Hindlimb muscle (tissue), 1 donor: ENCODE results near the gene MAP2K5. TPM values are rescaled to one million over a fixed set of nuclear protein-coding genes. Genes with fewer than 3 reads are reported as not detected.

Experiments used
- DNase-seq: peaks from one replicate; pipeline ENCODE4 v3.0.0-alpha.2; 2013
- polyA plus RNA-seq: library from polyadenylated mRNA; unstranded; fragments of 120-200 nt; gene quantifications from one replicate; pipeline ENCODE4 v1.2.1, GENCODE V29; 2013; ENCODE audit not compliant: insufficient read length

Gene MAP2K5
- polyA plus RNA-seq, 1 donor, result 21.1 TPM

GRCh38 chr15:67786646-67787045, 244.1 kb downstream of the MAP2K5 start:
- DNase-seq, result no peak

- DNase-seq, result no peak
These were observed 246.5 kb downstream of the MAP2K5 start for GRCh38 chr15:67788986-67789385.

GRCh38 chr15:67790610-67791319, 248.3 kb downstream of the MAP2K5 start:
- DNase-seq, result no peak

GRCh38 chr15:67792250-67792942, 249.9 kb downstream of the MAP2K5 start:
- no peak for DNase-seq

- no peak for DNase-seq
These were observed 252.5 kb downstream of the MAP2K5 start for GRCh38 chr15:67794832-67795574.

GRCh38 chr15:67796196-67797127, 254.0 kb downstream of the MAP2K5 start:
- DNase-seq, result peak; percentile 12

GRCh38 chr15:67799801-67800205, 257.3 kb downstream of the MAP2K5 start:
- no peak for DNase-seq

GRCh38 chr15:67801142-67801541, 258.6 kb downstream of the MAP2K5 start:
- no peak for DNase-seq

- no peak for DNase-seq
These were observed 259.7 kb downstream of the MAP2K5 start for GRCh38 chr15:67801926-67802914.

GRCh38 chr15:67803299-67803698, 260.8 kb downstream of the MAP2K5 start:
- no peak for DNase-seq

- no peak for DNase-seq
These were observed 261.7 kb downstream of the MAP2K5 start for GRCh38 chr15:67803996-67804843.

GRCh38 chr15:67805008-67805665, 262.6 kb downstream of the MAP2K5 start:
- DNase-seq, result no peak

- no peak for DNase-seq
These were observed 263.4 kb downstream of the MAP2K5 start for GRCh38 chr15:67805666-67806516.

- DNase-seq, result no peak
These were observed 264.0 kb downstream of the MAP2K5 start for GRCh38 chr15:67806536-67806935.

- no peak for DNase-seq
These were observed 264.6 kb downstream of the MAP2K5 start for GRCh38 chr15:67807141-67807540.

GRCh38 chr15:67807836-67808235, 265.3 kb downstream of the MAP2K5 start:
- DNase-seq, result no peak

GRCh38 chr15:67808821-67809220, 266.3 kb downstream of the MAP2K5 start:
- no peak for DNase-seq

GRCh38 chr15:67809441-67809840, 266.9 kb downstream of the MAP2K5 start:
- no peak for DNase-seq

GRCh38 chr15:67809866-67810265, 267.4 kb downstream of the MAP2K5 start:
- DNase-seq, result no peak
